Activated CD8-positive, alpha-beta memory T cell treated with anti-CD3 and anti-CD28 coated beads, Interleukin-2, amount 50 U/mL, for 48 hours (primary cell): ENCODE measurements around the gene ITPRID2.

ENCODE experiments used
- DNase-seq: peaks from one replicate; pipeline ENCODE4 v3.0.0-alpha.2; 2020

ITPRID2 gene

GRCh38 chr2:181891258-181891965 is at the start of gene ITPRID2:
Gene ITPRID2, plus strand, starts transcription at chr2:181891730. Its CDS starts 337 bp downstream, at chr2:181892067.
- DNase-seq: peak; percentile 83

- DNase-seq: no peak
Measured at GRCh38 chr2:181844551-181845290, 46.8 kb upstream of the ITPRID2 start.

- no peak for DNase-seq
Measured at GRCh38 chr2:181846399-181847197, 44.9 kb upstream of the ITPRID2 start.

GRCh38 chr2:181847198-181847556 is 44.4 kb upstream of the ITPRID2 start:
- no peak for DNase-seq

- no peak for DNase-seq
Measured at GRCh38 chr2:181847702-181848101, 43.8 kb upstream of the ITPRID2 start.

GRCh38 chr2:181848261-181848886 is 43.2 kb upstream of the ITPRID2 start:
- DNase-seq: no peak

GRCh38 chr2:181849601-181850000 is 41.9 kb upstream of the ITPRID2 start:
- DNase-seq: no peak

- no peak for DNase-seq
Measured at GRCh38 chr2:181850936-181851560, 40.5 kb upstream of the ITPRID2 start.

- DNase-seq: no peak
Measured at GRCh38 chr2:181851726-181852125, 39.8 kb upstream of the ITPRID2 start.

GRCh38 chr2:181853696-181854095 is 37.8 kb upstream of the ITPRID2 start:
- no peak for DNase-seq

GRCh38 chr2:181857483-181857882 is 34.0 kb upstream of the ITPRID2 start:
- DNase-seq: no peak

GRCh38 chr2:181858600-181858999 is 32.9 kb upstream of the ITPRID2 start:
- no peak for DNase-seq

GRCh38 chr2:181859123-181859522 is 32.4 kb upstream of the ITPRID2 start:
- DNase-seq: no peak

GRCh38 chr2:181859803-181860202 is 31.7 kb upstream of the ITPRID2 start:
- DNase-seq: no peak

- DNase-seq: no peak
Measured at GRCh38 chr2:181861379-181861778, 30.2 kb upstream of the ITPRID2 start.

- no peak for DNase-seq
Measured at GRCh38 chr2:181862583-181863281, 28.8 kb upstream of the ITPRID2 start.

- DNase-seq: no peak
Measured at GRCh38 chr2:181872178-181872577, 19.4 kb upstream of the ITPRID2 start.

- DNase-seq: no peak
Measured at GRCh38 chr2:181876614-181877063, 14.9 kb upstream of the ITPRID2 start.

GRCh38 chr2:181877181-181877664 is 14.3 kb upstream of the ITPRID2 start:
- DNase-seq: no peak

GRCh38 chr2:181878448-181878847 is 13.1 kb upstream of the ITPRID2 start:
- DNase-seq: no peak

GRCh38 chr2:181879295-181879694 is 12.2 kb upstream of the ITPRID2 start:
- DNase-seq: no peak
